ENCODE results near the gene SLC5A1.
"Not testable (repeated sequence)": the region's sequence is repeated elsewhere in the genome, so short reads cannot be mapped to it uniquely, and the experiment has no call there.

Gene SLC5A1

GRCh38 chr22:32154727-32155126 is 111.7 kb downstream of the SLC5A1 start:
- H3K9me3 Mint-ChIP-seq; H3K4me3 Mint-ChIP-seq; H3K27ac Mint-ChIP-seq; H3K36me3 Mint-ChIP-seq (ENCODE audit: low read depth); H3K27me3 Mint-ChIP-seq; intact Hi-C loops (cut with micrococcal nuclease): not testable (repeated sequence)
- H3K4me1 Mint-ChIP-seq (ENCODE audit: low read depth): peaks cover 17% of the 10 kb centered on the region

GRCh38 chr22:32157632-32158031 is 114.6 kb downstream of the SLC5A1 start:
- intact Hi-C loops (cut with micrococcal nuclease); H3K27me3 Mint-ChIP-seq; H3K9me3 Mint-ChIP-seq; H3K36me3 Mint-ChIP-seq (ENCODE audit: low read depth); H3K4me1 Mint-ChIP-seq (ENCODE audit: low read depth); H3K27ac Mint-ChIP-seq; H3K4me3 Mint-ChIP-seq: not testable (repeated sequence)

GRCh38 chr22:32158712-32159533 is 115.9 kb downstream of the SLC5A1 start, which contains the start of gene C22orf42:
Gene C22orf42 (minus strand): TSS chr22:32159303. CDS start chr22:32159215, 88 bp downstream.
- Mint-ChIP-seq H3K27ac (no peak within 1 kb of the TSS), H3K27me3 (peaks cover 3% of the 10 kb centered on the region), H3K4me1 (ENCODE audit: low read depth) (peaks cover 3% of the 10 kb centered on the region), H3K36me3 (ENCODE audit: low read depth) (no peaks in the 10 kb centered on the region), H3K9me3 (no peaks in the 10 kb centered on the region), H3K4me3 (no peak within 1 kb of the TSS)
- intact Hi-C loops (cut with micrococcal nuclease): no loop called here

- H3K36me3 Mint-ChIP-seq (ENCODE audit: low read depth); H3K27ac Mint-ChIP-seq; intact Hi-C loops (cut with micrococcal nuclease); H3K9me3 Mint-ChIP-seq; H3K4me3 Mint-ChIP-seq; H3K27me3 Mint-ChIP-seq: not testable (repeated sequence)
- peaks cover 17% of the 10 kb centered on the region for H3K4me1 Mint-ChIP-seq (ENCODE audit: low read depth)
Measured at GRCh38 chr22:32160411-32160810, 117.3 kb downstream of the SLC5A1 start.
